Measurements from ENCODE around the gene TENM3.

The TENM3 gene

GRCh38 chr4:182754895-182755294 is 511.7 kb downstream of the TENM3 start:
- no peak for DNase-seq

GRCh38 chr4:182756161-182756690 is 513.0 kb downstream of the TENM3 start:
- no peak for DNase-seq

- DNase-seq = no peak
These were observed 515.1 kb downstream of the TENM3 start for GRCh38 chr4:182758273-182758672.

- DNase-seq = no peak
These were observed 517.4 kb downstream of the TENM3 start for GRCh38 chr4:182760551-182761043.

- DNase-seq = no peak
These were observed 520.9 kb downstream of the TENM3 start for GRCh38 chr4:182764137-182764536.

- DNase-seq = no peak
These were observed 521.4 kb downstream of the TENM3 start for GRCh38 chr4:182764642-182765041.

DNA sequence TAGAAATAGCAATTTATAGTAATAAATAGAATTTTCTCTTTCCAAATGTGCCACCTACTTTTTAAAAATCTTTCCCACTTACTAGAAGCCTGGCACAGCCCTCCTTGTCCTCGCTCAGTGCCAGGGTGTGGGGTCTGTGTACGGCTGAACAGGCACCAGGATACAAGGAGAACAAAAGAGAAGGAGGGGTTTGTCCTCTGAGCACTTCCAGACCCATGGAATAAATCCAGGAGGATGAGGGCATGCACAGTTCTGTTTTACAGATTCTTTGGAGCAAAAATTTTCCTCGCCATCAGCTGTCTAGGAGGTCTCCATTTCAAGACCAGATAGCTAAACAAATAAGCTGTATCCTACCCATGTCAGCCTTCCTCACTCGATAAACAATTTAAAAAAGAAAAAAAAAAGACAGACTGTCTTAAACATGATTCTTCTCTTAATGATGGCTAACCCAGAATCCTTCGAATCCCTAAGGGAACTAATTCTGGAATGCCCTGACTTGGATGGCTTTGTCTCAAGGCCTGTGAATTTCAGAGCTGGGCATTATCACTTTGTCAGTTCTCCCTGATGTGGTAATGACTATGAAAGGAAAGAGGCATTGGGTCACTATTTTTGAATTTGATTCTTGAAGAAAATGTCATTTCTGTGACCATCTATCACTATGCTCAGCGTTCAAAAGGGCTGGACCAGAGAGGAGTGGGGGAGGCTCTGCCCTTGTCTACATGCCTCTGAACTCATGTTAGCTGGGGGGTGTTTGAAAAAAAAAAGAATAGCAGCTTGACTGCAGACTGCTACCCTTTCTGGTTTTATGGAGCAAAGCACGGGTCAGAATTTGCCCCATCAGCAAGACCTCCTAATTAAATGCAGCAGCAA is 523.0 kb downstream of the TENM3 start:
- DNase-seq = no peak

GRCh38 chr4:182766857-182767250 is 523.7 kb downstream of the TENM3 start:
- DNase-seq = no peak

DNA sequence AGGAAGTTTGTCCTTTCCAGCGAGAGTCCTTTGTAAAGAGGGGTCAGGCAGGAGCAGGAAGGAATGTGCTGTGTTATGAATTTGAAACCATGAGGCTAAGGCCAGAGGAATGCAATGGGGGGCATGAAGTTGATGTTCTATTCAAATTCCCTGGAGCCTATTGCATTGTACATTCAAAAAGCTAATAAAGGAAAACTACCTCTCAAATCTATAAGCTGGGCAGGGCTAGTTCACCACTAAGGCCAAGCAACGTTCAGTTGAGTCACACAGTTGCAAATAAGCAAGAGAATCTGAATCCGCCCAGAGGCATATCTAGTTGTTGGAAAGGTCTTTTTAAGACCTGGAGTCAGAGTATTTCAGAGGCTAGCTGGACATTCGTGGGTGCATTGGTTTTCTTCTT is 525.6 kb downstream of the TENM3 start:
- no peak for DNase-seq

GRCh38 chr4:182770259-182770995 is 527.2 kb downstream of the TENM3 start:
- DNase-seq = no peak

GRCh38 chr4:182770996-182771514 is 527.9 kb downstream of the TENM3 start:
- DNase-seq = no peak

DNA sequence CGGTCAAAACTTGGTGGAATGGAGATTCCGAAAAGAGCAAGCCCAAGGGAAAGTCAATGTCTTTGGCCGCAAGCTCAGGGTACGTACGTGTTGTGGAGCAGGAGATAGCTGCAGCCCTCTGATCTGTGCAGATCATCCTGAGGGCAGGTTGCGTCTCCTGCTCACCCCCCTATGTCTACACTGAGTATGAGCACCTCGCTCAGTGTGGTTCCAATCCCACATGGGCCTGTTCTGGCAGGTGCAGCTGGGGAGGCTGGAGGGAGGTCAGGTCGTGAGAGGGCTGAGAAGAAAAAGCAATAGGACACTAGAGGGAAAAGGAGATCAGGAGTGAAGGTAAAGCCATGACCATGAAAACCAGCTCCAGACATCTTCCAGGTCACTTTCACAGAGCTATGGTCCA is 531.9 kb downstream of the TENM3 start:
- DNase-seq = no peak

- no peak for DNase-seq
These were observed 533.3 kb downstream of the TENM3 start for GRCh38 chr4:182776376-182777105.

DNA sequence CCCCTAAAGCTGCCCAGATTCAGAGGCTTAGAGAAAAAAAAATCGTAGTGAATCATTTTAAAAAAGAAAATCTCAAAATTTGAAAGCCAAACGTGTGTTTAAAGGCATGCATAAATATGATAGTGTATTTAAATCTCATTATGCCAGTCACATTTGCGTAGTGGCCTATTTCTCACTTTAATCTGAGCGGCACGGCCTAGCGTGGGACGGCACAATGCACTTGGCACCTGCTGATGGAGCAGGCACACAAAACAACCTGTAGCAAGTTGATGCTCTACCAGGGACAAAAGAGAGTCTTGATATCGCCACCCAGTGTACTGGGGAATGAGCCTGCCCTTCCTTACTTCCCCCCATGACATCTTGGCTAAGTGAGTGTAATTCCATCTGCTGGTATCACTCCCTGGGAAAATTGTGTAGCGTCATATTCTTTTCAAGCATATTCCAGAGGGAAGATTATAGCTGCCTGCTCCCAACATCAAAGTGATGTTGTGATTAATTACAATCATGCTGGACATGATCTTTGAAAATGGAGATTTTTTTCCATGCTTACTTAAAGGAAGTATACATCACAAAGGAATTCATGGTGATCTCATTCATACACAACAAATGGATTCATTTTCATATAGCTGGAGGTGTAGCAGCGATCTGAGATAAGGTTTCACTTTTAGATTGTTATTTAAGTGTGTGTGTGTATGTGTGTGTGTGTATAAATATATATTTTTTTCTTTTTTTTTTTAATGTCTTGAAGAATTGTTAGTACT is 535.2 kb downstream of the TENM3 start:
- DNase-seq = no peak

DNA sequence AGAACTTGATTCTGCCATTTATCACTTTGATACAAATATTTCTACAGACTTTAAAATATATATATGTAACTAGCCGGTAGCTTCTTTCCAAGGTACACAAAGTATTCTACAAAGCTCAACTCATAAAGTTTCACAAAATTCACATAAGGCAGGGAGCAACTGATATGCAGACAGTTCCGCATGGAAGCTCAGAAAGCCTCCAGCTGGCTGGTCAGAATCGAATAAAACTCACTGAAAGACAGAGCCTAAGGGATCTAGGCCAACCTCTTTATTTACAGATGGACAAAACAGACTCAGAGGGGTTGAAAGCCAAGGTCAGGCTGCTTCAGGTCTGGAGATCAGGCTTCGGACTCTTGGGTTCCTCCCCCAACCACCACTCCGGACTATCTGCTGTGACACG is 543.8 kb downstream of the TENM3 start:
- DNase-seq = no peak

DNA sequence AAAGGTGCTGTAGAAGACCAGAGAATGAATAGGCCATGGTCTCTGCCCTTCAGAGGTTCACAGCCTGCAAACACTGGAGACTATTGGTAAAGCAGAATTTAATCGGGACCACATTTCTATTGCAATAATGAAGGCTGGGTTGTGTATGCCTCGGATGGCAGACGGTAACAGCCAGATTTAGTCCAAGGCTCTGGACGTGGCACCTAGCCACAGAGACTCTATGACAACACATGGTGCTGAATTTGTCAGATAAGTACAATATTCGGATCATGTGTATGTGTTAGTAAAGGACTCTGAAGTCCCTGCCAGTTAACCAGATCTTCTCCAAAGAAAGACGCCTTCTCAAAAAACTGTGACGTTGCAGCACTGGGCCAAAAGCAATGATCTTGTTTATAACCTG is 545.0 kb downstream of the TENM3 start:
- no peak for DNase-seq

GRCh38 chr4:182789529-182789928 is 546.3 kb downstream of the TENM3 start:
- no peak for DNase-seq

DNA sequence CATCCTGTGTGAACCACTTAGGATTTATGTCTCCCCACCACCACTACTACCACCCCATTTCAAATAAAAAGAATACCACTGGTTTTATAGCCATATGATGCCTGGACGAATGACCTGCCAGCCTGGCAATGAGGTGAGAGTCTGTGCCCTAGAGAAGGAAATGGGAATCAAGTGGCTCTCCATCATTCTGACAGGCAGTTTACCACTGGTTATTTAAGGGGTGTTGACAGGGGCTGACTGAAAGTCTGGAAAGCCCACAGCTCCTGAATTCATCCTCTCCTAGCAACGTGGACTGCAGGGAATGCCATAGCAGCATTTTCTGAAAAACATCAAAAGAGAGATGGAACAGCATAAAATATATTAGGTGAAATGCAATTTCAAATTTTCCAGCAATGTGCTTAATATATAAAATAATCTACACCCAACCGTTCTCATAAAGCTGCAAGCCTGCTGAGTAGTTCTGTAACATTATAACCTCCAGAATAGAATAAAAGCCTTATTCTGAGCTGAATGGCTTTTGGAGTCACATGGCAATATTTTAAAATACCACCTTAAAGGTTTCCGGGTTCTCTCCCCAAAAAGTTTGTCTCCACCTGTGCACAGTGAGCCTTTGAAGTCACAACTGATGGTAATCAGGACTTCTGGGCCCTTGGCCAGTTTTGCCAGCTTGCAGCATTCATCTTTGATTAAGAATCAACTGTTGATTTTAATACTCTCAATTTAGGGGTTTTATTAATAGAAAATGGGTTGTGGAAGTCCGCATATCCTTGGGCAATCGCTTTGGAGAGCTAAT is 552.4 kb downstream of the TENM3 start:
- no peak for DNase-seq

- no peak for DNase-seq
These were observed 556.5 kb downstream of the TENM3 start for GRCh38 chr4:182799515-182800215.

DNA sequence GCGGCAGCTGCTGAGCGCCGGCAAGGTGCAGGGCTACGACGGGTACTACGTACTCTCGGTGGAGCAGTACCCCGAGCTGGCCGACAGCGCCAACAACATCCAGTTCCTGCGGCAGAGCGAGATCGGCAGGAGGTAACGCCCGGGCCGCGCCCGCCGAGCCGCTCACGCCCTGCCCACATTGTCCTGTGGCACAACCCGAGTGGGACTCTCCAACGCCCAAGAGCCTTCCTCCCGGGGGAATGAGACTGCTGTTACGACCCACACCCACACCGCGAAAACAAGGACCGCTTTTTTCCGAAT is 557.0 kb downstream of the TENM3 start:
- no peak for DNase-seq

GRCh38 chr4:182801636-182802035 is 558.4 kb downstream of the TENM3 start:
- no peak for DNase-seq
